HG03045 (cell line): ENCODE results near the gene DOHH.

Experiments
- ATAC-seq: cut with Tn5 transposase; IDR thresholded peaks from one replicate; pipeline ENCODE4 v1.9.1; 2021; ENCODE audit warnings: mild to moderate bottlenecking, moderate library complexity; ENCODE audit not compliant: unreplicated experiment

The DOHH gene

DNA sequence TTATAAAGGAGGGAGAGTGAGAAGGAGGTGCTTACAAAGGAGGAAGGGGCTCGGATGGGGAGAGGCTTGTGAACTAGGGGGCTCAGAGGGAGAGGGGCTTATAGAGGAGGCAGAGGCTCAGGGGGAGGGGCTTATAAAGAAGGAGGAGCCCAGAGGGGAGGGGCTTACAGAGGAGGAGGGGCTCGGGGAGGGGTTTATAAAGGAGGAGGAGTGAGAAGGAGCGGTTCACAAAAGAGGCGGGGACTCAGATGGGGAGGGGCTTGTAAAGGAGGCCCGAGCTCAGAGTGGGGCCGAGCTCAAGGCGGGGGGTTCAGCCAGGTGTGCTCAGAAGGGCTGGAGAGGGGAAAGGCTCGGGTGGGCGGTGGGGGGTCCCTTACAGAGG, 20.6 kb downstream of the DOHH start:
- no peak for ATAC-seq

DNA sequence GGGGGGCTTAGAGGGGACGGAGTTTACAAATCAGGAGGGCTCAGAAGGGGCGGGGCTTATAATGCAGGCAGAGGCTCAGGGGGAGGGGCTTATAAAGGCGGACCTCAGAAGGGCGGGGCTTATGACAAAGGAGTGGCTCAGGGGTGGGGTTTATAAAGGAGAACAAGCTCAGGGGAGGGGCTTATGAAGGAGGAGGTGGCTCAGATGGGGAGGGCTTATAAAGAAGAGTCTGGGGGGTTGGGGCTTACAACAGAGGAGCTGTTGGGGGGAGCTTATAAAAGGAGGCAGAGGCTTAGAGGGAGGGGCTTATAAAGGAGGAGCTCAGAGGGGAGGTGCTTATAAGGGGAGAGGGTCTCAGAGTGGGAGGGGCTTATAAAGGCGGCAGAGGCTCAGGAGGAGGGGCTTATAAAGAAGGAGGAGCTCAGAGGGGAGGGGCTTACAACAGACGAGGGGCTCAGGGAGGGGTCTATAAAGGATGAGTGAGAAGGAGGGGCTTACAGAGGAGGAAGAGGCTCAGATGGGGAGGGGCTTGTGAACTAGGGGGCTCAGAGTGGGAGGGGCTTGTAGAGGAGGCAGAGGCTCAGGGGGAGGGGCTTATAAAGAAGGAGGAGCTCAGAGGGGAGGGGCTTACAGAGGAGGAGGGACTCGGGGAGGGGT, 21.2 kb downstream of the DOHH start:
- ATAC-seq, result no peak

DNA sequence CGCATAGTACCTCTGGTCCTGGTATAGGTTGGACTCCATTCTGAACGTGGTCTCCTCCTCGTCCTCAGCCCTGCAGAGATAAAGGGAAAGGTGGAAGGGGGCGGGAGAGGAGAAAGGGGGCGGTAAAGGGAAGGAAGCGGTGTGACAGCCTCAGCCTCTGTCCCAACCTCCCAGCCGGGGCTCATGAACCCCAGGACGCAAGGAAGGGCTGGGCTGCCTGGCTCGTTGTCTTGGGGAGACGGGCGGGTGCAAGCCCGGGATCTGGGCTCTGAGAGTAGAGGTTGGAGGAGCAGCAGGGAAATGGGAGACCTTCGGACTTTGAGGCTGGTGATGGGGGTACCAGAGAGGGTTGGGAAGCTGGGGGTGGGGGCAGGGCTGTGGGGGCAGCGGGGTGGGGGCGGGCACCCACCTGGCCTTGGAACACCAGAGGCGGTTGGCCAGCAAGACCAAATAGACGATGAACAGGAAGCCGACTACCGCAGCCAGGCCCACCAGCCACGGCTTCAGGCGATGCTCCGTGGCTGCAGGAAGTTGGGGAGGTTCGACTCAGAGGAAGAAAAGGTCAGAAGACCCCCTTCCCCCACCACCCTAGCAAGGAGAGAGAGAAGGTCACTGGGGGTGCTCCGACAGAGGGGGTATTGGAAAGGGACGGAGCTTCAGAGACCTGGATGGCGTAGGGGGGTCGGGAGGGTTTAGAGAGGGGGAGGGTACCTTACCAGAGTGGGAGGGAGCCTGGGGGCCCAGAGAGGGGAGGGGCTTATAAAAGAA, 21.9 kb downstream of the DOHH start:
- no peak for ATAC-seq

DNA sequence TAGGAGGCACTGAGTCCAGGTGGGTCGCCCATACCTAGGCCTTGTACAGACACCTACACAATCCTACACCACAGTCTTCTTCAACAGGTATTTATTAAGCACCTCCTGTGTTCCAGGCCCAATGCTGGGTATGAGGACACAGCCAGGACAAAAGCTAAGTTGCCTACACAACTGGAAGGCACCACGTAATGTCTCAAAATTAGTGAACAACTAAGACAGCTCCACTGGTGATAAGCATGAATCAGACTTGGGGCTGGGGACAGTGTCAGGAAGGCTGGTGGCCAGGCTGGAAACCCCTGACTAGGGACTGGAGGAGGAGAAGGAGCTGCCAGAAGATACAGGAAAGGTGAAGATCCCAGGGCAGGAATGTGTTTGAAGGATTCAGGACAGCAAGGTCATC, 22.5 kb downstream of the DOHH start:
- ATAC-seq, result no peak

DNA sequence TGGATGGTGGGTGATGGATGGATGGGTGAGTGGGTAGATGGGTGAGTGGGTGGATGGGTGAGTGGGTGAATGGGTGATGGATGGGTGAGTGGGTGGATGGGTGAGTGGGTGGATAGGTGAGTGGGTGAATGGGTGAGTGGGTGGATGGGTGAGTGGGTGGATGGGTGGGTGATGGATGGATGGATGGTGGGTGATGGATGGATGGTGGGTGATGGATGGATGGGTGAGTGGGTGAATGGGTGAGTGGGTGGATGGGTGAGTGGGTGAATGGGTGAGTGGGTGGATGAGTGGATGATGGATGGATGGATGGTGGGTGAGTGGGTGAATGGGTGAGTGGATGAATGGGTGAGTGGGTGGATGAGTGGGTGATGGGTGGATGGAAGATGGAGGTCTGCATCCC, 23.0 kb downstream of the DOHH start:
- ATAC-seq, result no peak

DNA sequence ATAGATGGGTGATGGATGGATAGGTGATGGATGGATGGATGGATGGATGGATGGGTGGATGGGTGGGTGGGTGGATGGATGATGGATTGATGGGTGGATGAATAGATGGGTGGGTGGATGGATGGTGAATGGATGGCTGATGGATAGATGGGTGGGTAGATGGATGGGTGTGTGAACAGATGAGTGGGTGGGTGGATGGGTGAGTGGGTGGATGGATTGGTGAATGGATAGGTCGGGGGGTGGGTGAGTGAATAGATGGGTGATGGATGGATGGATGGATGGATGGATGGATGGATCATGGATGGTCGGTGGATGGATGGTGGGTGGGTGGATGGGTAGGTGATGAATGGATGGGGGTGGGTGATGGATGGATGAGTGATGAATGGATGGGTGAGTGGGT, 23.6 kb downstream of the DOHH start:
- no peak for ATAC-seq

DNA sequence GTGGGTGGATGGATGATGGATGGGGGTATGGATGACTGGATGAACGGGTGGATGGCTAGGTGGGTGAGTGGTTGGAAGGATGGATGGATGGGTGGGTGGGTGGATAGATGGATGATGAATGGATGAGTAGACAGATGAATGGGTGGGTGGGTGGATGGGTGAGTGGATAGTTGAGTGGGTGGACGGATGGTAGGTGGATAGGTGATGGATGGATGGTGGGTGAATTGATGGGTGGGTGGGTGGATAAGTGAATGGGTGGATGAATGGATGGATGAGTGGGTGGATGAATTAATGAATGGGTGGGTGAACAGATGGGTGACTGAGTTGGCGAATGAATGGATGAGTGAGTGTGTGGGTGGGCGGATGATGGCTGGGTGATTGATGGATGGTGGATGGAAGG, 25.0 kb downstream of the DOHH start:
- no peak for ATAC-seq

DNA sequence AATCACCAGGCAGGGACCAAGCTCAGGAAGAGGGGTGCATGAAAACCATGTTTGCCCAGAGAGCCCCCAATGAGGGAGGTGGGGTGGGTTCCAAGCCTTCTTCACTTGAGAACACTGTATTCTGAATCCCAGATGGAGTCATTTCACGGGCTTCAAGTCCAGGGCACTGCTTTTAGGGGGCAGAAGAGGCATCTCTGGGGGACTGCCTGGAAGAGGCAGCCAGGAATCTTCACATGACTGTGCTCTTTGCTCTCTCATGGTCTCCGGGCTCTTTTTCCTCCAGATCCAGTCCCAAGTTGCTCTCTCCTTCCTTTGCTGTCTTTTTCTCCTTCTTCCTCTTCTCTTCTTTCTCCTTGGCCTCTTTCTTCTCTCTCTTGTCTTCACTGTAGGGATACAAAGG, 25.9 kb downstream of the DOHH start:
- no peak for ATAC-seq

DNA sequence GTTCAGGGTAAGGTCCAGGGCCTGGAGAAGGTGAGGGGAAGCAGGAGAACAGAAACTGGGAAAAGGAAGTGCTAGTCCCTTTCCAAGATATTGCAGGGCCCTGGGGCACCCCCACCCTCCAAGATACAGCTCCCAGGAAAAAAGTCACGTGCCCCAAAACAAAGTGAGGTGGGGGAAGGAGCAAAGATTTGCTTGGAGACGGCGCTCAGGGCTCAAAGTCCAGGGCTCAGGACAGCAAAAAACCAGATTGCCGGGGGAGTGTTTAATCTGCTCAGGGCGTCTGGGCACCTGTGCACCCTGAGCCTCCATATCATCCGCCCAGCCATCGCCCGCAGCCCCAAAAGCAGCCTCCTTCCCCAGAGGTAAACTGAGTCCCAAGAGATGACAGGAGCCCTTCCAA, 26.5 kb downstream of the DOHH start:
- ATAC-seq, result no peak

DNA sequence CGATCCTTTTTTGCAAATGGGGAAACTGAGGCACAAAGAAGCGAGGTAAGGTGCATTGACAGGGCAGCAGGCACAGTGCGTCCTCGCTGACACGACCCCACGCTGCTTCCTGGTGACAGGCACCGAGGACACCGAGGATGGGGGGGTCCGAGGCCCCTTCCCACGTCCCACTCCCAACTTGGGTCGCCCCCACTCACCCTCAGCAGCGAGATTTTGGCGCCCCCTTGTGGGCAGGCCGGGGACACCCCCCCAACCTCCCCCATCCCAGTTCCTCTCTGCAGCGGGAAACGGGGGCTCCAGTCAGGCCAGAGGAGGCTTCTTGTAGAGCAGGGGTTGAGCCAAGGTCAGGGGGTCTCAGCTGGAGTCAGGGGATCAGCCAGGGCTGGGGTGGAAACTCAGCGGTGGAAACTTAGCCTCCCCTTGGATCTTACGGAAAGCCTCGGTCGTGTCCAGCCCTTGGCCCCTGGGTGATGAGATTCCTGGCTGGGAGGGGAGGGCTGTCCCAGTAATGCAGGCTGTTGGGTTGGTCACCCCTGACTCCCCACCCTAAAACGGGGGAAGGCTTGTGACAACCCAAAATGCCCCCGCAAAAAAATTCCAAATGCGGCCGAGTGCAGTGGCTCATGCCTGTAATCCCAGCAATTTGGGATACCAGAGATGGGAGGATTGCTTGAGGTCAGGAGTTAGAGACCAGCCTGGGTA, 28.4 kb downstream of the DOHH start:
- no peak for ATAC-seq

DNA sequence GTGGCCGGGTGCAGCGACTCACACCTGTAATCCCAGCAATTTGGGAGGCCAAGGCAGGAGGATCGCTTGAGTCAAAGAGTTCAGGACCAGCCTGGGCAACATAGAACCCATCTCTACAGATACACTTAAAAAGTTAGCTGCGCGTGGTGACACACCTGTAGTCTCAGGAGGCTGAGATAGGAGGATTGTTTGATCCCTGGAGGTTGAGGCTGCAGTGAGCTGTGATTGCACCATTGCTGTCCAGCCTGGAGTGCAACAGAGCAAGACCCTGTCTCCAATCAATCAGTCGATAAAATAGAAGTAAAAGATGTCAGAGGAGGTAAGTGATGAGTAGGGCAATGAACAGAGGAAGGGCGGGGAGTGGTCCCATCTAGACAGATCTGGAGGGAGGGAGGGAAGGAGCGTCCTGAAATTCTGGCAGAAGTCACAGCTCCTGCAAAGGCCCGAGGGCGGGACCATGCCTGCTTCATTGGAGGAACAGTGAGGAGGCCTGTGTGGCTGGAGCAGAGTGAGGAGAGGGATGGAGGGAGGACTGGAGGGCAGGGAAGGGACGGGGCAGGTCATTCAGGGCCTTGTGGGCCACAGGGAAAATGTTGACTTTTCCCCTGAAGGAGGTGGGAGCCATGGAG, 29.9 kb downstream of the DOHH start:
- no peak for ATAC-seq

DNA sequence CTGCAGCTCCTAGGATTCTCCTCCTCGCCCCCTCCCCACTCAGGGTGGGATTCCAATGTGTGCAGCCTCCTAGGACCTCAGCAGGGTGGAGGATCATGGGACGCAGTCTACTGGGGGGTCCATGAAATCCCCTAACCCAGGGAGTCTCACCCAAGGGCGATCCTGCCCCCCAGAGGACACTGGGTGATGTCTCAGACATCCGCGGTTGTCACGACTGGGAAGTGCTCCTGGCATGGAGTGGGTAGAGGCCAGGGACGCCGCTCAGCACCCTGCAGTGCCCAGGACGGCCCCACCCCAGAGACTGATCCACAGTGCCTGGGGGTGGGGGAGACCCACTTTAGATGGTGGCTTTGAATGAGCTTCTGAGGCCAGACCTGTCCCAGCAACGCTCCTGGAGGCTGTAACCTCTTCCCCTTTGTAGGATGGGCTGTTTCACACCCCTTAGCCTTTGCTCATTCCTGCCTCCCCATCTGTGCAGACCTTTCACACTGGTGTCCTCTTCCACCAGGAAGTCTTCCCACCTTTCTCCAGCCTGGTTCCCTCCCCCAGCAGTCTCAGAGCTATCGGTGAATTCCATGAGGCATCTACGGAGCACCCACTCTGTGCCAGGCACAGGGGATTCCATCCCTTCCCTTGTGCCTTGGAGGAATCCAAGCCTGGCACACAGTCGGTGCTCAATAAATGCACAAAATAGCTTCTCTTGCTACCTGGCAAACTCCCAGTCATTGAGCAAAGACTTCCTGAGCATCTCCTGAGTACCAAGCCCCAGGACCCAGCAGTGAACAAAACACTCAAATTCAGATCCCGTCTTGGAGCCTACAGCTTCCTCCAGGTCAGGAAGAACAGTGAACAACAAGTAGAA, 30.6 kb downstream of the DOHH start:
- no peak for ATAC-seq

DNA sequence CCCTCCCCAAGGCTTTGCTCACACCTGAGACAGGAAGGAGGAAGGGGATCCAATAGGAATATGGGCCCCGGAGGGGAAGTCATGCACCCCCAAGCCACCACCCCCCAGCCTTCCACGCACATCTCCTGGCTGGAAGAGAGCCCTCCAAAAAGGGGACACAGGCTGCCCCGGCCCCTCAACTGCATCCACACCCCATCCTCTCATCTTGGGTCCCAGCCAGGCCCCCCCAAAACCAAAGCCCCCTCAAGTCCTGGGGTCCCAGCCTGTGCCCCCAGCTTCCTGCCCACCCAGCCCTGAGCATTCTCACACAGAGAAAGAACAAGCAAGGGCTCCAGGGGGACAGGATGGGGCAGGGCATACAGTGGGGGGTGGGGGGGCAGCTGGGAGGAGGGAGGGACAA, 32.3 kb downstream of the DOHH start:
- ATAC-seq, result no peak

DNA sequence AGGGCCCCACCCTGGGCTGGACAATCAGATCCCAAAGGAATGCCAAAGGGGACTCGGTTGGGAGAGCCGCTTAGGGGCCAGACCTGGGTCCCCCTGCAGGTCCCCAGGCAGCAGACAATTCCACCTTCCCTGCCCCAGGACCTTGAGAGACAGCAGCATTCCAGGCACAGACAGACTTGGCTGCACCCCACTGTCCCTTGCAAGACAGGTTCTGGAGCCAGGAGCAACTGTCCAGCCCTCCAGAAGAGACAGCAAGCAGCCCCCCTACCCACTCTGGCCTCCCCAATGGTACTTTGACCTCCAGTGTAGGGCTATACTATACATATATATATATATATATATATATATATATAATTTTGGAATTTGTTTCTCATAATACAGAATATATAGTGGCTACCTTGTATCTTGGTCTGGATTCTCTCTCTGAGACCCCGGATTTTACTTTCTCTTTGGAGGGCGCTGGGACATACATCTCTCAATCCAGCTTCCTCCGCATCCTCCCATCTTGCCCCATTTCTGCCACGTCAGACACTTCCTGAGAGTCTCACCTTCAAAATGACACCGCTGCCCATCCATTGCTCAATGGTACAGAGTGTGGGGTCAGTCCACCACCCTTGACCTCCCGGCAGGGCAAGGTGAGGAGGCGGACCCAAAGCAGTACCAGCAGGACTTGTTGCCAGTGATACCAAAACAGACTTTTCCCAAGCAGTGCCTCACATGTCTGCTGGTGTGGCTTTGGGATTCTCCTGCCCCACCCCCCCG, 32.9 kb downstream of the DOHH start:
- no peak for ATAC-seq

DNA sequence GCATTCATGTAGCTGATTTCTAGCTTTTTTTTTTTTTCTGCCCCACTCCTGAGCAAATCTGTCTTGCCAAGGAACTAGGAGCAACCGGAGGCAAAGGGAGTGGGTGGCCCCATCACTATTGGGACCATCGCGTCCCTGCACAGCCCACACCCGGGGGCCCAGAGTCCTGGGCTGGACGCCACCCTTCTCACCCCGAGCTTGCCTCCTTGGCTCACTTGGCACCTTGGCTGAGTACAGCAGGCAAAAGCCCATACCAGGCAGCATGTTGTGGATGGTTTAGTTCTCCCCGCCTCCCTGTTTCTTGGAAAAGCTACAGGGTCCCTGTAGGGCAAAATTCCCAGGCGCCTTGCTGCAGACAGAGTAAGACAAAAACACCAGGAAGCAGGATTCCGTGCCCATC, 33.8 kb downstream of the DOHH start:
- no peak for ATAC-seq

DNA sequence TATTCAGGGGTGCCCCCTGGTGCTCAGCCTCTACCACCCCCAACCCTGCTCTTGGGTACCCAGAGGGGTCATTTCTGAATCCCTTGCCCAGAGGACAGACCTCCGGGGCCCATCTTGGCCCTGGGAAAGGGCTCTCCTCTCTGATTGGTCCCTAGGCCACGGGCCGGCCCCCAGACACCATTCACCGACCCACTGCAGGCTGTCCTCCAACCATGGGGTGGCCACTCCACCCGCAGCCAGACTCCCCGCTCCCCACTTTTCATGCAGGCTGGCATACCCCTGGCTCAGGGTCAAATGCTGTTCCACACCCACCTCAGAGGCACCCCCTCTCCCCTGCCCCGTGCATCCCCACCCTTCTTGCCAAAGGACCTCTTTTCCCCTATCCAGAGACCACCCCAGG, 34.9 kb downstream of the DOHH start:
- no peak for ATAC-seq

DNA sequence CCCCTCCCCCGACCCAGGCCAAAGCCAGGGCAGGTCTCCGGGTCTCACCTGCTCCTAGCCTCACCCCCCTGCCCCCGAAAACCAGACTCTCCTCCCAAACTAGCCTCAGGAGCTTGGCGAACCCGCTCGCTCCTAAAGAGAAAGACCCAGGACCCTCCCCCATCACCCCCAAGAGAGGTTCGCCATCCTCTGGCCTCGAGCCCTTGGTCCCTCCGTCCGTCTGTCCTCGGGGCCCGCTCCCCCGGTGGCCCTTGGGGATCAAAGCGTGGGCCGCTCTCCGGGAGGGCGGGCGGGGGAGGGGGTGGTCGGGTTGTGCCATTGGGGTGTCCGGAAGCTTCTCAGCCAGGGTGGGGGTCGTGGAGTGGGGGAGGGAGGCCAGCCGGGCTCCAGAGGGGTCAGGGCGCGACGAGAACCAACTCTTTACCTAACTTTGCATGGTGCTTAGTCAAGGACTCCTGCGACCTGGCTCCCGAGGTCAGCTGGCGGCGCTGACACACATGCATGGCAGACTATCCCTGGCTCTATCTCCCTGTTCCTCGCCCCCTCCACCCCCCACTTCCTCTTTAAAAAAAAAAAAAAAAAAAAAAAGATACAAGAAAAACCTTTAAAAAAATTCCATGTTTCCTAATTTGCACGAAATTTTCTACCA, 35.8 kb downstream of the DOHH start:
- no peak for ATAC-seq

DNA sequence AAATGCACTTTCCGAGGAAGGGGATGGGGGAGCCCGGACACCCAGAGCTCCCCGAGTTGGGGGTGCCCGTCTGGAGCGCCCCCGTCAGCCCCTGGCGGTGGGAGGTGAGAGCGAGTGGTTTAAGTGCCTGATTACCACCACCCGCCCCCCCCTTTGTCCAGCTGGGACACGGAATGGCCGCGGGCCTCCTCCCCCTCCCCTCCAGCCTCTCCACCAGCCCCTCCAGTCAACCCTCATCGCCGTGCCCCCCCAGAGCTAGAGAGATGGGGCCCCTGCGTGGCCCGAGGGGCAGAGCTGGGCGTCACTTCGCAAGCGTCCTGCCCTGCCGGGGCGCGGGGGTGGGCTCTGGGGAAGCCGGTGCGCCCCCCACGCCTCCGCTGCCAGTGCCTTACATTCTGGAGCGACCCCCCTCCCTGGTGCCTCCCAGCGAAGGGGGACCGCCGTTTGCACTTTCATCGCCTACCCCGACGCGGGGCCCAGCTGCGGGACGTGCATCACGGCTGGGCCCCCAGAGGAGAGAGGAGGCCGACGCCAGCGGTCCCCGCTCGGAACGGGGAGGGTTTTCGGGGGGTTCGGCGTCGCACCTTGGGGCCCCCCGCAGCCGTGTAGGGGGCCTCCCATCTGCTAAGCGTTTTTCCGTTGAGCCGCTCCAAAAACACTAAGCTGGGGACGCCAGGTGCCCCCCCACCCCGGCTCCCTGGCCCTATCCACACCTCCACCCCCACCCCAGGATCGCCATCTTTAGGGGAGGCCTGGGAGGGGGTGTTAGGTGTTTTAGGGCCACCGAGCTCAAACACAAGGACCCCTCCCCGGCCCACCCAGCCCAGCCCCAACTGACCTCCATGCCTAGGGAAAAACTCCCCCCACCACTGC, 36.5 kb downstream of the DOHH start:
- ATAC-seq, result no peak
